ENCODE measurements around the gene TICAM1. TPM values are rescaled to one million over a fixed set of nuclear protein-coding genes. Genes with fewer than 3 reads are reported as not detected.

The TICAM1 gene
- total and polyA plus RNA-seq, 5 donors = 5.3 to 6.9 (median 6.6) TPM

Small RNA genes lying within 50 kb of the gene (microRNA-seq; reads per million reads assigned to microRNA genes)
- 0 reads per million in 2 donors for gene MIR7-3

Other genes starting within 250 kb of the TICAM1 start
- 1 to 10 TPM; 2.8 to 5.6 (median 4.6) TPM for gene TNFAIP8L1, start 192.2 kb downstream of the TICAM1 start, total RNA-seq
- 6.0 TPM for gene TNFAIP8L1, start 192.2 kb downstream of the TICAM1 start, polyA plus RNA-seq
- 10 to 100 TPM; 21.7 to 47.0 (median 31.5) TPM for gene MYDGF, start 161.4 kb downstream of the TICAM1 start, total RNA-seq
- 48.2 TPM for gene MYDGF, start 161.4 kb downstream of the TICAM1 start, polyA plus RNA-seq
- 10 to 100 TPM; 35.1 to 43.9 (median 36.9) TPM for gene DPP9, start 107.9 kb downstream of the TICAM1 start, total RNA-seq
- gene DPP9, start 107.9 kb downstream of the TICAM1 start, polyA plus RNA-seq = 27.0 TPM
- 10 to 100 TPM; 23.4 to 28.3 (median 27.9) TPM for gene FEM1A, start 40.0 kb downstream of the TICAM1 start, total RNA-seq
- gene FEM1A, start 40.0 kb downstream of the TICAM1 start, polyA plus RNA-seq = 20.1 TPM
- 10 to 100 TPM; 26.5 to 32.2 (median 28.5) TPM for gene PLIN3, start 36.0 kb upstream of the TICAM1 start, total RNA-seq
- 16.9 TPM for gene PLIN3, start 36.0 kb upstream of the TICAM1 start, polyA plus RNA-seq
- gene ARRDC5, start 71.2 kb upstream of the TICAM1 start, total RNA-seq = under 1 TPM in 1 of 4 donors, not detected in 3; 0.15 TPM
- gene ARRDC5, start 71.2 kb upstream of the TICAM1 start, polyA plus RNA-seq = 0.07 TPM
- gene UHRF1, start 77.8 kb upstream of the TICAM1 start, total RNA-seq = 1 to 10 TPM in 1 of 4 donors, under 1 TPM in 3; 0.45 to 2.3 (median 0.94) TPM
- gene UHRF1, start 77.8 kb upstream of the TICAM1 start, polyA plus RNA-seq = 0.18 TPM
- gene KDM4B, start 137.4 kb upstream of the TICAM1 start, total RNA-seq = 10 to 100 TPM; 23.9 to 37.5 (median 30.8) TPM
- 18.8 TPM for gene KDM4B, start 137.4 kb upstream of the TICAM1 start, polyA plus RNA-seq

Data from right cardiac atrium (tissue), 5 donors.